Gastrocnemius medialis (tissue), 4 donors: ENCODE data around the gene DHX40. TPM values are rescaled to one million over a fixed set of nuclear protein-coding genes. Genes with fewer than 3 reads are reported as not detected.

Experiments
- ATAC-seq, 2 donors: fragments of 150-250 bp; one replicate each; pipeline ENCODE4 v1.9.1; 2016
- DNase-seq, 2 donors: peaks; one replicate each; pipeline ENCODE4 v3.0.0-alpha.2; 2019
- H3K27ac ChIP-seq, 4 donors: fragments of 200-600 bp; sonication (generic); 1 replicate in 1 of 4; 2 replicates in 3 of 4; pipeline ENCODE4 v1.5.1; 2016 to 2018; ENCODE audit warnings: mild to moderate bottlenecking in 2 of 4, moderate library complexity in 1 of 4
- H3K27me3 ChIP-seq, 3 donors: fragments of 200-600 bp; sonication (generic) in 2 of 3; 1 replicate in 1 of 3; 2 replicates in 2 of 3; pipeline versions ENCODE4 v1.5.1 to v1.6.0; 2016 to 2019; ENCODE audit warnings: mild to moderate bottlenecking in 1 of 3, moderate library complexity in 1 of 3
- H3K36me3 ChIP-seq, 2 donors: fragments of 200-600 bp; sonication (generic) in 1 of 2; one replicate each; pipeline ENCODE4 v1.5.1; 2017 to 2018
- H3K4me1 ChIP-seq, 2 donors: fragments of 200-600 bp; sonication (generic) in 1 of 2; one replicate each; pipeline ENCODE4 v1.5.1; 2016 to 2017; ENCODE audit warnings: mild to moderate bottlenecking in 2 of 2
- H3K4me3 ChIP-seq, 4 donors: fragments of 200-600 bp; sonication (generic) in 3 of 4; 1 replicate in 1 of 4; 2 replicates in 3 of 4; pipeline ENCODE4 v1.5.1; 2016 to 2019; ENCODE audit warnings: mild to moderate bottlenecking in 2 of 4
- H3K9me3 ChIP-seq, 3 donors: fragments of 200-600 bp; sonication (generic) in 2 of 3; 1 replicate in 1 of 3; 2 replicates in 2 of 3; pipeline ENCODE4 v1.5.1; 2016 to 2019
- CTCF ChIP-seq, 5 experiments: fragments of 450-650 bp in 3 of 5; fragments of 200-600 bp in 2 of 5; sonication (generic) in 2 of 5; IDR thresholded peaks in 4 of 5; conservative IDR thresholded peaks in 1 of 5; 1 replicate in 4 of 5; 2 replicates in 1 of 5; pipeline ENCODE4 v1.5.1; 2016 to 2019; ENCODE audit warnings: antibody characterized with exemption in 5 of 5, mild to moderate bottlenecking in 3 of 5, moderate library complexity in 3 of 5
- POLR2A ChIP-seq, 2 donors: fragments of 450-650 bp; IDR thresholded peaks; one replicate each; pipeline ENCODE4 v1.6.1; 2017; ENCODE audit warnings: antibody characterized with exemption in 2 of 2, mild to moderate bottlenecking in 2 of 2, moderate library complexity in 2 of 2
- in situ Hi-C, 4 donors: fragments of 200-750 bp; cut with MboI; loops; one replicate each; pipeline versions ENCODE4 v1.15.0 to v1.8.0; 2017; ENCODE audit warnings: low sequenced_read_pairs in 4 of 4
- intact Hi-C: fragments of 100-400 bp; cut with DNase I; formaldehyde crosslinking; loops from one replicate; pipeline ENCODE4 v1.15.1; 2023; ENCODE audit warnings: low total_unique reads
- total RNA-seq, 4 donors: library from RNA; depleted of rRNA; stranded (reverse); fragments of >200 nt; gene quantifications; one replicate each; pipeline versions ENCODE4 v1.1.0 to v1.2.3, GENCODE V29; 2016

Gene DHX40
- total RNA-seq, 4 donors from 2014 or later = 21.2 to 32.2 (median 26.9) TPM

- Histone ChIP-seq H3K27ac (peak overlapping the region in 2 of 4 donors; percentile 3 to 11), H3K4me3 (no peak overlapping the region), H3K9me3 (no peaks in the 10 kb centered on the region), H3K36me3 (no peaks in the 10 kb centered on the region), H3K27me3 (no peaks in the 10 kb centered on the region), H3K4me1 (peaks cover 59 to 74% of the 10 kb centered on the region in 2 donors)
- TF ChIP-seq CTCF (IDR thresholded peaks at IDR 0.05 in 4 of 5, conservative IDR thresholded peaks at IDR 0.05 in 1 of 5) = no peak
- TF ChIP-seq POLR2A (IDR thresholded peaks at IDR 0.05) = no peak
- in situ Hi-C loops (no loop called here), intact Hi-C loops (loop anchor here (10.0 kb wide), 1 partner anchor 766 kb away; the partner anchor contains the start of gene USP32)
- ATAC-seq (no peak), DNase-seq (no peak)
Measured at GRCh38 chr17:59629174-59629573, 63.8 kb downstream of the DHX40 start.

- intact Hi-C loops (no loop called here), in situ Hi-C loops (no loop called here)
- Histone ChIP-seq H3K4me3 (no peak overlapping the region), H3K9me3 (no peaks in the 10 kb centered on the region), H3K4me1 (peaks cover 54 to 68% of the 10 kb centered on the region in 2 donors), H3K36me3 (no peaks in the 10 kb centered on the region), H3K27ac (no peak overlapping the region), H3K27me3 (no peaks in the 10 kb centered on the region)
- DNase-seq (no peak), ATAC-seq (no peak)
- TF ChIP-seq POLR2A (IDR thresholded peaks at IDR 0.05) (no peak), CTCF (IDR thresholded peaks at IDR 0.05 in 4 of 5, conservative IDR thresholded peaks at IDR 0.05 in 1 of 5) (no peak)
Measured at GRCh38 chr17:59631276-59631675, 65.9 kb downstream of the DHX40 start.

- Histone ChIP-seq H3K4me3 (no peak overlapping the region), H3K27me3 (no peaks in the 10 kb centered on the region), H3K36me3 (no peaks in the 10 kb centered on the region), H3K4me1 (peaks cover 43 to 56% of the 10 kb centered on the region in 2 donors), H3K9me3 (no peaks in the 10 kb centered on the region), H3K27ac (no peak overlapping the region)
- ATAC-seq (no peak), DNase-seq (no peak)
- no peak for TF ChIP-seq CTCF (IDR thresholded peaks at IDR 0.05 in 4 of 5, conservative IDR thresholded peaks at IDR 0.05 in 1 of 5)
- intact Hi-C loops (no loop called here), in situ Hi-C loops (no loop called here)
Measured at GRCh38 chr17:59632398-59632797, 67.0 kb downstream of the DHX40 start.

GRCh38 chr17:59633658-59634359 is 68.4 kb downstream of the DHX40 start:
- in situ Hi-C loops = no loop called here

GRCh38 chr17:59634632-59635541 is 69.5 kb downstream of the DHX40 start:
- Histone ChIP-seq H3K9me3 (no peaks in the 10 kb centered on the region), H3K4me3 (no peak overlapping the region), H3K36me3 (no peaks in the 10 kb centered on the region), H3K27me3 (no peaks in the 10 kb centered on the region), H3K27ac (peak overlapping the region in 1 of 4 donors; percentile 27), H3K4me1 (peaks cover 39 to 52% of the 10 kb centered on the region in 2 donors)
- DNase-seq (no peak), ATAC-seq (no peak)
- TF ChIP-seq POLR2A (IDR thresholded peaks at IDR 0.05) (no peak), CTCF (IDR thresholded peaks at IDR 0.05 in 4 of 5, conservative IDR thresholded peaks at IDR 0.05 in 1 of 5) (no peak)
- intact Hi-C loops (no loop called here), in situ Hi-C loops (no loop called here)

More at GRCh38 chr17:59633658-59634359, 68.4 kb downstream of the DHX40 start:
- H3K4me1 ChIP-seq = peaks cover 33 to 52% of the 10 kb centered on the region in 2 donors
- H3K4me3 ChIP-seq = no peak overlapping the region
- H3K36me3 ChIP-seq = no peaks in the 10 kb centered on the region
- intact Hi-C loops = no loop called here
- H3K9me3 ChIP-seq = no peaks in the 10 kb centered on the region
- H3K27ac ChIP-seq = peak overlapping the region in 1 of 4 donors; percentile 27
- no peaks in the 10 kb centered on the region for H3K27me3 ChIP-seq
- DNase-seq (no peak), ATAC-seq (no peak)
- TF ChIP-seq POLR2A (IDR thresholded peaks at IDR 0.05) = no peak
